H9 (cell line): ENCODE data around the gene DAPK1. TPM values are rescaled to one million over a fixed set of nuclear protein-coding genes. Genes with fewer than 3 reads are reported as not detected.
A peak's percentile ranks its signal among the peaks of the same experiment; 100 is the strongest.

ENCODE experiments used
- DNase-seq: peaks from one replicate; pipeline ENCODE4 v3.0.0-alpha.2; 2017
- H2AFZ ChIP-seq: one replicate; pipeline ENCODE4 v1.6.1; 2013; ENCODE audit warnings: mild to moderate bottlenecking, low read length, control low read depth, moderate library complexity
- H2AK5ac ChIP-seq: 2 replicates; pipeline ENCODE4 v1.6.1; 2013; ENCODE audit warnings: low read length, control low read depth, mixed read lengths; ENCODE audit not compliant: insufficient read length
- H2BK120ac ChIP-seq: one replicate; pipeline ENCODE4 v1.6.1; 2013; ENCODE audit warnings: low read depth, mild to moderate bottlenecking, low read length, control low read depth, inconsistent platforms; ENCODE audit not compliant: poor library complexity, severe bottlenecking
- H2BK12ac ChIP-seq: 2 replicates; pipeline ENCODE4 v1.6.1; 2013; ENCODE audit warnings: low read length, control low read depth, mixed read lengths, low read depth; ENCODE audit not compliant: insufficient read length
- H2BK15ac ChIP-seq: 2 replicates; pipeline ENCODE4 v1.6.1; 2013; ENCODE audit warnings: low read depth, low read length, control low read depth
- H2BK20ac ChIP-seq: one replicate; pipeline ENCODE4 v1.6.1; 2013; ENCODE audit warnings: low read depth, mild to moderate bottlenecking, low read length, control low read depth, inconsistent platforms; ENCODE audit not compliant: poor library complexity, severe bottlenecking
- H2BK5ac ChIP-seq: 2 replicates; pipeline ENCODE4 v1.6.1; 2013; ENCODE audit warnings: low read length, control low read depth, mixed read lengths; ENCODE audit not compliant: insufficient read length
- H3K14ac ChIP-seq: 2 replicates; pipeline ENCODE4 v1.6.1; 2013; ENCODE audit warnings: low read length, control low read depth; ENCODE audit not compliant: insufficient read depth
- H3K18ac ChIP-seq: 2 replicates; pipeline ENCODE4 v1.6.1; 2013; ENCODE audit warnings: low read depth, mild to moderate bottlenecking, mixed read lengths, low read length, control low read depth; ENCODE audit not compliant: insufficient read length
- H3K23ac ChIP-seq: 2 replicates; pipeline ENCODE4 v1.6.1; 2013; ENCODE audit warnings: low read length, control low read depth, mixed read lengths, low read depth; ENCODE audit not compliant: insufficient read length
- H3K23me2 ChIP-seq: 2 replicates; pipeline ENCODE4 v1.6.1; 2013; ENCODE audit warnings: low read depth, mild to moderate bottlenecking, mixed read lengths, low read length, control low read depth; ENCODE audit not compliant: insufficient read length, poor library complexity, severe bottlenecking
- H3K27ac ChIP-seq: 2 replicates; pipeline ENCODE4 v1.5.1; 2013; ENCODE audit warnings: low read length, control low read depth, mixed read lengths, low read depth; ENCODE audit not compliant: insufficient read length
- H3K27me3 ChIP-seq: 2 replicates; pipeline ENCODE4 v1.6.1; 2013; ENCODE audit warnings: low read length, control low read depth, inconsistent platforms; ENCODE audit not compliant: insufficient read depth
- H3K4ac ChIP-seq: 2 replicates; pipeline ENCODE4 v1.6.1; 2013; ENCODE audit warnings: low read depth, mild to moderate bottlenecking, control low read depth, inconsistent platforms, low read length, moderate library complexity
- H3K4me1 ChIP-seq: 2 replicates; pipeline ENCODE4 v1.6.1; 2013; ENCODE audit warnings: low read length, control low read depth, inconsistent platforms; ENCODE audit not compliant: insufficient read depth
- H3K4me2 ChIP-seq: 2 replicates; pipeline ENCODE4 v1.6.1; 2013; ENCODE audit warnings: low read length, control low read depth, mixed read lengths; ENCODE audit not compliant: insufficient read length, insufficient read depth
- H3K56ac ChIP-seq: 2 replicates; pipeline ENCODE4 v1.6.1; 2013; ENCODE audit warnings: low read depth, mild to moderate bottlenecking, mixed read lengths, low read length, control low read depth; ENCODE audit not compliant: insufficient read length
- H3K79me1 ChIP-seq: 2 replicates; pipeline ENCODE4 v1.6.1; 2013; ENCODE audit warnings: low read depth, mild to moderate bottlenecking, moderate library complexity, low read length, control low read depth, inconsistent platforms; ENCODE audit not compliant: insufficient read depth, poor library complexity, severe bottlenecking
- H3K79me2 ChIP-seq: 2 replicates; pipeline ENCODE4 v1.6.1; 2013; ENCODE audit warnings: low read length, control low read depth, inconsistent platforms; ENCODE audit not compliant: insufficient read depth
- H3K9ac ChIP-seq: 2 replicates; pipeline ENCODE4 v1.6.1; 2013; ENCODE audit warnings: low read length, control low read depth, mixed read lengths; ENCODE audit not compliant: insufficient read length; ENCODE audit errors: extremely low read depth
- H3K9me3 ChIP-seq: one replicate; pipeline ENCODE4 v1.6.1; 2013; ENCODE audit warnings: low read depth, low read length, inconsistent platforms; ENCODE audit not compliant: control insufficient read depth
- H3T11ph ChIP-seq: one replicate; pipeline ENCODE4 v1.6.1; 2013; ENCODE audit warnings: mild to moderate bottlenecking, low read length, control low read depth, inconsistent platforms
- H4K20me1 ChIP-seq: one replicate; pipeline ENCODE4 v1.6.1; 2013; ENCODE audit not compliant: control insufficient read depth, insufficient read length, insufficient read depth
- H4K5ac ChIP-seq: 2 replicates; pipeline ENCODE4 v1.6.1; 2013; ENCODE audit warnings: low read depth, mild to moderate bottlenecking, mixed read lengths, low read length, control low read depth; ENCODE audit not compliant: insufficient read length
- H4K8ac ChIP-seq: replicated peaks from 2 replicates; pipeline ENCODE4 v1.6.1; 2013; ENCODE audit warnings: low read length, control low read depth, mixed read lengths, low read depth; ENCODE audit not compliant: insufficient read length
- H4K91ac ChIP-seq: 2 replicates; pipeline ENCODE4 v1.6.1; 2013; ENCODE audit warnings: low read depth, mild to moderate bottlenecking, moderate library complexity, mixed read lengths, low read length, control low read depth; ENCODE audit not compliant: insufficient read length
- H3K27ac Mint-ChIP-seq, 3 experiments: 2 replicates in 2 of 3; 3 replicates in 1 of 3; pipeline ENCODE4 v1.8.0; 2020 to 2021; ENCODE audit warnings: mixed read lengths in 3 of 3, mild to moderate bottlenecking in 1 of 3, moderate library complexity in 1 of 3
- H3K27me3 Mint-ChIP-seq: 2 replicates; pipeline ENCODE4 v1.8.0; 2021; ENCODE audit warnings: low read depth, mild to moderate bottlenecking, moderate library complexity, mixed read lengths
- H3K36me3 Mint-ChIP-seq, 3 experiments: 2 replicates in 2 of 3; 3 replicates in 1 of 3; pipeline ENCODE4 v1.8.0; 2020 to 2021; ENCODE audit warnings: low read depth in 3 of 3, mixed read lengths in 3 of 3; ENCODE audit not compliant: insufficient read depth in 1 of 3
- H3K4me1 Mint-ChIP-seq, 2 experiments: 2 replicates each; pipeline ENCODE4 v1.8.0; 2020; ENCODE audit warnings: mixed read lengths in 2 of 2
- H3K4me3 Mint-ChIP-seq, 2 experiments: 2 replicates in 1 of 2; 3 replicates in 1 of 2; pipeline ENCODE4 v1.8.0; 2020 to 2021; ENCODE audit warnings: mild to moderate bottlenecking in 2 of 2, mixed read lengths in 2 of 2, moderate library complexity in 1 of 2
- H3K9me3 Mint-ChIP-seq, 2 experiments: 2 replicates in 1 of 2; 3 replicates in 1 of 2; pipeline ENCODE4 v1.8.0; 2020; ENCODE audit warnings: mild to moderate bottlenecking in 2 of 2, mixed read lengths in 2 of 2, moderate library complexity in 1 of 2
- WGBS: extraction: QIAGEN DNeasy Blood & Tissue Kit; methylation state at CpG from one replicate; pipeline ENCODE4 v1.1.7; 2013; ENCODE audit warnings: missing lambda C conversion rate, low lambda C conversion rate, mixed read lengths; ENCODE audit not compliant: insufficient read length; ENCODE audit errors: extremely low coverage; 5-methylcytosine and 5-hydroxymethylcytosine counted together
- total RNA-seq: library from RNA; stranded (reverse); gene quantifications from 2 replicates; pipeline ENCODE4 v1.2.1, GENCODE V29; 2021
- TF ChIP-seq, protein P1 (sequence below): fragments of 200-600 bp; sonication (generic); conservative IDR thresholded peaks from 3 replicates; pipeline ENCODE4 v1.8.0; 2021; ENCODE audit warnings: antibody characterized with exemption, mild to moderate bottlenecking

The DAPK1 gene
- total RNA-seq, 1 experiment from 2014 or later, result 79.4 TPM

- TF ChIP-seq, protein P1, sequence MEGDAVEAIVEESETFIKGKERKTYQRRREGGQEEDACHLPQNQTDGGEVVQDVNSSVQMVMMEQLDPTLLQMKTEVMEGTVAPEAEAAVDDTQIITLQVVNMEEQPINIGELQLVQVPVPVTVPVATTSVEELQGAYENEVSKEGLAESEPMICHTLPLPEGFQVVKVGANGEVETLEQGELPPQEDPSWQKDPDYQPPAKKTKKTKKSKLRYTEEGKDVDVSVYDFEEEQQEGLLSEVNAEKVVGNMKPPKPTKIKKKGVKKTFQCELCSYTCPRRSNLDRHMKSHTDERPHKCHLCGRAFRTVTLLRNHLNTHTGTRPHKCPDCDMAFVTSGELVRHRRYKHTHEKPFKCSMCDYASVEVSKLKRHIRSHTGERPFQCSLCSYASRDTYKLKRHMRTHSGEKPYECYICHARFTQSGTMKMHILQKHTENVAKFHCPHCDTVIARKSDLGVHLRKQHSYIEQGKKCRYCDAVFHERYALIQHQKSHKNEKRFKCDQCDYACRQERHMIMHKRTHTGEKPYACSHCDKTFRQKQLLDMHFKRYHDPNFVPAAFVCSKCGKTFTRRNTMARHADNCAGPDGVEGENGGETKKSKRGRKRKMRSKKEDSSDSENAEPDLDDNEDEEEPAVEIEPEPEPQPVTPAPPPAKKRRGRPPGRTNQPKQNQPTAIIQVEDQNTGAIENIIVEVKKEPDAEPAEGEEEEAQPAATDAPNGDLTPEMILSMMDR, result no peak
- Histone ChIP-seq H3K79me1 (peaks cover 3% of the 10 kb centered on the region), H3K9me3 (no peaks in the 10 kb centered on the region), H2BK20ac (no peak overlapping the region), H3K79me2 (peaks cover 8% of the 10 kb centered on the region; the same call in 1 of the 2 replicates), H3K23me2 (no peaks in the 10 kb centered on the region), H3K27ac (no peak overlapping the region), H2BK12ac (no peak overlapping the region), H3T11ph (no peak overlapping the region), H2AK5ac (no peak overlapping the region), H3K4me2 (no peak overlapping the region), H4K20me1 (no peaks in the 10 kb centered on the region), H3K56ac (no peak overlapping the region), H3K9ac (no peak overlapping the region), H3K23ac (no peak overlapping the region), H3K4ac (no peak overlapping the region), H3K18ac (no peak overlapping the region), H3K14ac (no peak overlapping the region), H2AFZ (no peak overlapping the region), H4K8ac (no peak overlapping the region), H4K5ac (no peak overlapping the region), H2BK5ac (no peak overlapping the region), H2BK15ac (no peak overlapping the region), H3K27me3 (no peaks in the 10 kb centered on the region), H2BK120ac (no peak overlapping the region), H4K91ac (no peak overlapping the region), H3K4me1 (peaks cover 12% of the 10 kb centered on the region; the same call in 1 of the 2 replicates)
- H3K4me3 Mint-ChIP-seq, result no peak overlapping the region
- peak overlapping the region in 1 of 3 experiments; percentile 64; a peak in 2 of 7 replicates for H3K27ac Mint-ChIP-seq
- peaks cover 61 to 69% of the 10 kb centered on the region in 2 experiments for H3K4me1 Mint-ChIP-seq
- peaks cover 0 to 8% (median 8%) of the 10 kb centered on the region in 3 experiments; a peak in 4 of 7 replicates for H3K36me3 Mint-ChIP-seq
- H3K27me3 Mint-ChIP-seq, result no peaks in the 10 kb centered on the region; the same call in 1 of the 2 replicates
- no peaks in the 10 kb centered on the region for H3K9me3 Mint-ChIP-seq
- no CpG with 5 or more reads among the region's 7 CpGs for WGBS
- no peak for DNase-seq
These were observed 69.9 kb downstream of the DAPK1 start for GRCh38 chr9:87567571-87567970.
